Measurements from ENCODE around the gene SPZ1. TPM values are rescaled to one million over a fixed set of nuclear protein-coding genes. Genes with fewer than 3 reads are reported as not detected.

The SPZ1 gene
- total RNA-seq, 1 experiment from 2014 or later, result not detected

GRCh38 chr5:80289320-80289719 is 30.5 kb upstream of the SPZ1 start (continued):
- no peak for TF ChIP-seq CTCF (IDR thresholded peaks at IDR 0.05 in 2 of 3, conservative IDR thresholded peaks at IDR 0.05 in 1 of 3; ENCODE audit: borderline replicate concordance in 1 of 3, insufficient read depth in 1 of 3, low read depth in 2 of 3, low read length in 2 of 3)

- Histone ChIP-seq H3K4me2 (ENCODE audit: low read length) (no peak overlapping the region), H3K9me3 (ENCODE audit: control insufficient read depth in 1 of 2, insufficient read depth in 1 of 2, low read depth in 1 of 2, low read length in 2 of 2) (no peaks in the 10 kb centered on the region), H3K27ac (ENCODE audit: low read depth, low read length) (no peak overlapping the region), H3K4me1 (ENCODE audit: control insufficient read depth in 1 of 2, insufficient read depth in 2 of 2, low read length in 2 of 2) (no peaks in the 10 kb centered on the region), H3K79me2 (ENCODE audit: insufficient read depth, low read length) (no peaks in the 10 kb centered on the region), H3K9ac (ENCODE audit: low read length) (no peak overlapping the region), H2AFZ (ENCODE audit: low read depth, low read length, poor library complexity, severe bottlenecking) (peak overlapping the region; percentile 4), H4K20me1 (ENCODE audit: insufficient read depth) (no peaks in the 10 kb centered on the region), H3K36me3 (ENCODE audit: control insufficient read depth in 1 of 2, insufficient read depth in 2 of 2, low read length in 2 of 2) (no peaks in the 10 kb centered on the region), H3K9me2 (ENCODE audit: insufficient read depth) (no peaks in the 10 kb centered on the region), H3K27me3 (ENCODE audit: insufficient read depth, low read length) (no peaks in the 10 kb centered on the region), H3K4me3 (replicated peaks in 1 of 2; ENCODE audit: low read depth in 1 of 2, low read length in 2 of 2) (no peak overlapping the region)
- intact Hi-C loops (cut with micrococcal nuclease), result no loop called here
- TF ChIP-seq ZNF274 (IDR thresholded peaks at IDR 0.05; ENCODE audit: low read depth, low read length) (no peak), CEBPB (IDR thresholded peaks at IDR 0.05; ENCODE audit: low read depth) (no peak), JUND (IDR thresholded peaks at IDR 0.05) (no peak), ZFX (IDR thresholded peaks at IDR 0.05) (no peak)
- RAD21 ChIA-PET (ENCODE audit: low non-redundant PET in 1 of 2, low total read pairs in 2 of 2, uncharacterized antibody in 2 of 2, unreplicated experiment in 2 of 2), result no interaction called here
- BruUV-seq (replicated peaks), result no TSS peak
- POLR2A ChIA-PET, result no interaction called here
- ATAC-seq (no peak), DNase-seq (ENCODE audit: low read depth, low spot score) (no peak)
- CTCF ChIA-PET, result no interaction called here
Measured at GRCh38 chr5:80291761-80292160, 28.0 kb upstream of the SPZ1 start.

GRCh38 chr5:80296121-80296520 is 23.7 kb upstream of the SPZ1 start:
- no peak for TF ChIP-seq JUND (IDR thresholded peaks at IDR 0.05)
- ChIA-PET CTCF (no interaction called here), RAD21 (ENCODE audit: low non-redundant PET in 1 of 2, low total read pairs in 2 of 2, uncharacterized antibody in 2 of 2, unreplicated experiment in 2 of 2) (no interaction called here), POLR2A (no interaction called here)
- no peaks in the 10 kb centered on the region for H4K20me1 ChIP-seq (ENCODE audit: insufficient read depth)
- no peak for DNase-seq (ENCODE audit: low read depth, low spot score)
- no peak overlapping the region for H3K4me3 ChIP-seq (replicated peaks in 1 of 2; ENCODE audit: low read depth in 1 of 2, low read length in 2 of 2)
- no peaks in the 10 kb centered on the region for H3K9me2 ChIP-seq (ENCODE audit: insufficient read depth)
- H3K36me3 ChIP-seq (ENCODE audit: control insufficient read depth in 1 of 2, insufficient read depth in 2 of 2, low read length in 2 of 2), result no peaks in the 10 kb centered on the region
- no peaks in the 10 kb centered on the region for H3K9me3 ChIP-seq (ENCODE audit: control insufficient read depth in 1 of 2, insufficient read depth in 1 of 2, low read depth in 1 of 2, low read length in 2 of 2)
- no peaks in the 10 kb centered on the region for H3K79me2 ChIP-seq (ENCODE audit: insufficient read depth, low read length)
- H3K4me2 ChIP-seq (ENCODE audit: low read length), result no peak overlapping the region
- H3K27ac ChIP-seq (ENCODE audit: low read depth, low read length), result no peak overlapping the region
- H2AFZ ChIP-seq (ENCODE audit: low read depth, low read length, poor library complexity, severe bottlenecking), result no peak overlapping the region
- H3K27me3 ChIP-seq (ENCODE audit: insufficient read depth, low read length), result no peaks in the 10 kb centered on the region
- no peak for ATAC-seq
- intact Hi-C loops (cut with micrococcal nuclease), result no loop called here
- H3K9ac ChIP-seq (ENCODE audit: low read length), result no peak overlapping the region
- H3K4me1 ChIP-seq (ENCODE audit: control insufficient read depth in 1 of 2, insufficient read depth in 2 of 2, low read length in 2 of 2), result no peaks in the 10 kb centered on the region
- no TSS peak for BruUV-seq (replicated peaks)

Measured in HCT116 (cell line).